VCaP (cell line): ENCODE measurements around the gene TNIK.

ENCODE experiments used
- H3K27ac ChIP-seq: fragments of 450-650 bp; 2 replicates; pipeline ENCODE4 v1.5.1; 2017
- CTCF ChIP-seq: fragments of 450-650 bp; conservative IDR thresholded peaks from 2 replicates; pipeline ENCODE4 v1.5.1; 2017; ENCODE audit warnings: mild to moderate bottlenecking, moderate library complexity

The TNIK gene

GRCh38 chr3:171260899-171261298 is 199.3 kb downstream of the TNIK start:
- no peak for TF ChIP-seq CTCF
- no peak overlapping the region for H3K27ac ChIP-seq

GRCh38 chr3:171260466-171260865 is 199.7 kb downstream of the TNIK start:
- no peak overlapping the region for H3K27ac ChIP-seq
- no peak for TF ChIP-seq CTCF

- no peak for TF ChIP-seq CTCF
- no peak overlapping the region for H3K27ac ChIP-seq
Measured at GRCh38 chr3:171258316-171258715, 201.9 kb downstream of the TNIK start.

DNA sequence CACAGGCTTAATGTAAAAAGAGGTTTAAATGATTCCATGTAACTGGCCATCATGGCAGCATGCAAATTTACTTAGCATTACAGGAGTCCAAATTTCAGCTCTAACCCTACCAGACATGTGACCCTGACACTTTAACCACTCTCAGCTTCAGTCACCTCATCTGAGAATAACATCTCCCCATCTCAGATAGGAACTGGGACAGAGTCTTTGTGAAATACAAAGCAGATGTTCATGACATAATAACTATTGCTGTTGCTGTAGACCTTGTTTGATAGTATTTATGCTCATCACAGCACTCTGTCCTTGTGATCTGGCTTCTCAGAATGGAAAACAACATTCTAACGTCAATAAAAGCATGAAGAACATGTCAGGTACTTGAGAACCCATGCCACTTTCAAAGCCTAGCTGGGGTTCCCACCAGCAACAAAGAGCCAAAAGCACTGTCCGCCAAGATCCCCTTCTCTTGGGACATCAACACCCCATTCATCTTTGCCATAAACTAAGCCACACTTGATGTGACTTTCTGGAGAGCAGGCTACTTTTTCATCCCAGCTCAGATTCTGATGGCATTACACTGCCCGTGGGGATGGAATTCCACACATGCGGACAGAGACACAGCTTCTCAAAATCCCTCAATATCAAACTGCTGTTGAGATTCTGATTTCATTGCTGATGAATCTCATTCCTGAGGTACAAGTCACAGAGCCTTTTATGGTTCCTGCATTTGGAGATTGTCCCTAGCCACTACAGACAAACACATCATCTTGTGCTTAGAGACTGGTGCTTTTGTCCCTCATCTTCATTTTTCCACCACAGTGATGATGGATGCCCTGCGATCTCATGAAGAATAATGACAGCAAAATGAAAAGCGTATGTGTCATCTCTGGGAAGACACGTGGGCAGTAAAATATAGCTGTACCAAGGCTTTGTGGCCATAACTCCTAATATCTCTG is 202.7 kb downstream of the TNIK start:
- no peak overlapping the region for H3K27ac ChIP-seq
- no peak for TF ChIP-seq CTCF

DNA sequence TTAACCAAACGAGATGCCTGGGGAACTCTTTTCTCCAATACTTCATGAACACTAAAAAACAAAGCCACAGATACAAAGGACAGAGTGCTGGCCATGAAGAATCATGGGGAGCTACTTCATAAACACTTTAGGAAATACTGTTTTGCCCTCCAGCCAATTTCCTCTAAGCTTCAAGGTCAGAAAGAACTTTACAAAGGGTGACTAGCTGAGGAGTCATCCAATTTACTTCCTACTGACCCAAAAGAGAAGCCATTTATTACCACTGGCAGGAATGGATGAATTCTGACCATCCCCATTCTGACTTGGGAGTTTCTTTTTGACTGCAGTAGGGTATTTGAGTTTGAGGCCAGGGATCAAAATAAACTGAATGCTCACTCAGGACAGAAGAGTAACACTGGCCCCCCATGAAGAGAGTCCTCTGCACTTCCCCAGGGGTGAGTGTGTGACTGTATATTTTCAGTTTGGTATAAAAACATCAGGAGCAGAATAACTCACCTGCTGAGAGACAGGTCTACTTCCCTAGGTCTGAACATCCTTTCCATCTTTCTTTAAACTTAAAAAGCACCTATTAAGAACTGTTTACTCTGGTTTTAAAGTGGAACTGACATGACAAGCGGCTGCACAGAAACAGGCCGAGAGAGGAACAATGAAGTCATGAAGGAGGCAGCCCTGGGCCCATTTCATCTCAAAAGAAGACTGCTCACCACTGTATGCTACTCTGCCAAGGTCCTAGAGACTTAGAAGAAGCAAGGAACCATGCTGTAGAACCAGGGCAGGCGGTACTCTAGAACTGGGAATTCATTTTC is 203.6 kb downstream of the TNIK start:
- no peak overlapping the region for H3K27ac ChIP-seq
- TF ChIP-seq CTCF, result no peak

GRCh38 chr3:171255236-171255806 is 204.9 kb downstream of the TNIK start:
- no peak overlapping the region for H3K27ac ChIP-seq
- TF ChIP-seq CTCF, result no peak

- no peak overlapping the region for H3K27ac ChIP-seq
- TF ChIP-seq CTCF, result no peak
Measured at GRCh38 chr3:171254315-171254714, 205.9 kb downstream of the TNIK start.
